ENCODE data around the gene NPEPL1.
"Not testable (repeated sequence)": the region's sequence is repeated elsewhere in the genome, so short reads cannot be mapped to it uniquely, and the experiment has no call there.

NPEPL1 gene

GRCh38 chr20:58715801-58716475 lies 23.3 kb downstream of the NPEPL1 start:
- no peak for DNase-seq

- no peak for DNase-seq
Measured at GRCh38 chr20:58716476-58717277, 24.1 kb downstream of the NPEPL1 start.

- no peak for DNase-seq
Measured at GRCh38 chr20:58717278-58718091, 24.9 kb downstream of the NPEPL1 start.

GRCh38 chr20:58718121-58718563 lies 25.5 kb downstream of the NPEPL1 start:
- no peak for DNase-seq

GRCh38 chr20:58718729-58719128 lies 26.1 kb downstream of the NPEPL1 start:
- DNase-seq = no peak

- DNase-seq = no peak
Measured at GRCh38 chr20:58719258-58719657, 26.7 kb downstream of the NPEPL1 start.

GRCh38 chr20:58719971-58720371 lies 27.4 kb downstream of the NPEPL1 start:
- no peak for DNase-seq

GRCh38 chr20:58720890-58721289 lies 28.3 kb downstream of the NPEPL1 start:
- DNase-seq = no peak

- DNase-seq = no peak
Measured at GRCh38 chr20:58721951-58722778, 29.6 kb downstream of the NPEPL1 start.

- DNase-seq = no peak
Measured at GRCh38 chr20:58722877-58723627, 30.5 kb downstream of the NPEPL1 start.

- DNase-seq = no peak
Measured at GRCh38 chr20:58723628-58723984, 31.0 kb downstream of the NPEPL1 start.

GRCh38 chr20:58726156-58726555 lies 33.6 kb downstream of the NPEPL1 start:
- not testable (repeated sequence) for DNase-seq

- no peak for DNase-seq
Measured at GRCh38 chr20:58731192-58731591, 38.6 kb downstream of the NPEPL1 start.

- no peak for DNase-seq
Measured at GRCh38 chr20:58737198-58737597, 44.6 kb downstream of the NPEPL1 start.

- DNase-seq = no peak
Measured at GRCh38 chr20:58740356-58741308, 48.0 kb downstream of the NPEPL1 start.

- no peak for DNase-seq
Measured at GRCh38 chr20:58741384-58741783, 48.8 kb downstream of the NPEPL1 start.

- no peak for DNase-seq
Measured at GRCh38 chr20:58742668-58743566, 50.3 kb downstream of the NPEPL1 start.

- DNase-seq = no peak
Measured at GRCh38 chr20:58743929-58744534, 51.4 kb downstream of the NPEPL1 start.

GRCh38 chr20:58744836-58745235 lies 52.2 kb downstream of the NPEPL1 start:
- DNase-seq = no peak

All from HCEC 1CT (cell line).